Neural progenitor cell (in vitro differentiated cells): ENCODE measurements around the gene ACP3.

Experiments used
- CTCF ChIP-seq: fragments of 200-600 bp; sonication (generic); IDR thresholded peaks from 2 replicates; pipeline ENCODE4 v1.5.1; 2017; ENCODE audit warnings: antibody characterized with exemption, mild to moderate bottlenecking
- EZH2 ChIP-seq: fragments of 200-600 bp; sonication (generic); IDR thresholded peaks from 2 replicates; pipeline ENCODE4 v1.6.1; 2017; ENCODE audit warnings: antibody characterized with exemption, mild to moderate bottlenecking, moderate library complexity
- EZH2phosphoT487 ChIP-seq: fragments of 200-600 bp; sonication (generic); IDR thresholded peaks from 2 replicates; pipeline ENCODE4 v1.6.1; 2017; ENCODE audit warnings: antibody characterized with exemption

- TF ChIP-seq CTCF (no peak), EZH2 (no peak), EZH2phosphoT487 (no peak)
Observed at GRCh38 chr3:132346841-132347736, 29.9 kb downstream of the ACP3 start.
